ENCODE measurements around the gene ASB3.

GRCh38 chr2:53708988-53709387, 77.8 kb downstream of the ASB3 start:
- TF ChIP-seq CTCF (IDR thresholded peaks at IDR 0.05; ENCODE audit: borderline replicate concordance, extremely low read depth, low read length, poor library complexity, severe bottlenecking) (no peak), EZH2 (IDR thresholded peaks at IDR 0.05; ENCODE audit: borderline replicate concordance, low read depth, low read length, severe bottlenecking) (no peak)
